Activated CD4-positive, alpha-beta T cell treated with anti-CD3 and anti-CD28 coated beads for 36 hours (primary cell): ENCODE data around the gene TBL1X. TPM values are rescaled to one million over a fixed set of nuclear protein-coding genes. Genes with fewer than 3 reads are reported as not detected.

Experiments used
- ATAC-seq: fragments of 200-7000 bp; cut with Tn5 transposase; one replicate; pipeline ENCODE4 v1.10.0; 2021; ENCODE audit warnings: mild to moderate bottlenecking, moderate library complexity
- CTCF ChIA-PET: fragments of 350-600 bp; sonication (Branson Sonifier 250); formaldehyde crosslinking; loops from one replicate; lab custom pipeline; 2021; ENCODE audit warnings: antibody characterized with exemption; lab: Charles Lee
- POLR2A ChIA-PET: fragments of 350-600 bp; sonication (Branson Sonifier 250); formaldehyde crosslinking; loops from one replicate; lab custom pipeline; 2021; ENCODE audit warnings: antibody characterized with exemption, inconsistent platforms; lab: Charles Lee
- DNase-seq: peaks from one replicate; pipeline ENCODE4 v3.0.0-alpha.2; 2020
- H3K27ac Mint-ChIP-seq: one replicate; pipeline ENCODE4 v1.8.0; 2021; ENCODE audit warnings: mixed read lengths
- H3K27me3 Mint-ChIP-seq: one replicate; pipeline ENCODE4 v1.8.0; 2021; ENCODE audit warnings: mixed read lengths
- H3K36me3 Mint-ChIP-seq: one replicate; pipeline ENCODE4 v1.8.0; 2021; ENCODE audit warnings: low read depth, mixed read lengths
- H3K4me1 Mint-ChIP-seq: one replicate; pipeline ENCODE4 v1.8.0; 2021; ENCODE audit warnings: mixed read lengths
- H3K4me3 Mint-ChIP-seq: one replicate; pipeline ENCODE4 v1.8.0; 2021; ENCODE audit warnings: mild to moderate bottlenecking, moderate library complexity, mixed read lengths
- H3K9me3 Mint-ChIP-seq: one replicate; pipeline ENCODE4 v1.8.0; 2021; ENCODE audit warnings: low read depth, mixed read lengths
- intact Hi-C, 2 experiments: fragments of 100-400 bp; cut with DNase I in 1 of 2; cut with micrococcal nuclease in 1 of 2; formaldehyde crosslinking; loops; one replicate each; pipeline versions ENCODE4 v1.14.2 to v1.15.1; 2022 to 2024; cut with DNase I, micrococcal nuclease
- total RNA-seq, 2 experiments: library from RNA; stranded (reverse); gene quantifications; one replicate each; pipeline ENCODE4 v1.2.3, GENCODE V29; 2021

The TBL1X gene
- total RNA-seq, 2 experiments from 2014 or later = 21.2 to 24.2 TPM

DNA sequence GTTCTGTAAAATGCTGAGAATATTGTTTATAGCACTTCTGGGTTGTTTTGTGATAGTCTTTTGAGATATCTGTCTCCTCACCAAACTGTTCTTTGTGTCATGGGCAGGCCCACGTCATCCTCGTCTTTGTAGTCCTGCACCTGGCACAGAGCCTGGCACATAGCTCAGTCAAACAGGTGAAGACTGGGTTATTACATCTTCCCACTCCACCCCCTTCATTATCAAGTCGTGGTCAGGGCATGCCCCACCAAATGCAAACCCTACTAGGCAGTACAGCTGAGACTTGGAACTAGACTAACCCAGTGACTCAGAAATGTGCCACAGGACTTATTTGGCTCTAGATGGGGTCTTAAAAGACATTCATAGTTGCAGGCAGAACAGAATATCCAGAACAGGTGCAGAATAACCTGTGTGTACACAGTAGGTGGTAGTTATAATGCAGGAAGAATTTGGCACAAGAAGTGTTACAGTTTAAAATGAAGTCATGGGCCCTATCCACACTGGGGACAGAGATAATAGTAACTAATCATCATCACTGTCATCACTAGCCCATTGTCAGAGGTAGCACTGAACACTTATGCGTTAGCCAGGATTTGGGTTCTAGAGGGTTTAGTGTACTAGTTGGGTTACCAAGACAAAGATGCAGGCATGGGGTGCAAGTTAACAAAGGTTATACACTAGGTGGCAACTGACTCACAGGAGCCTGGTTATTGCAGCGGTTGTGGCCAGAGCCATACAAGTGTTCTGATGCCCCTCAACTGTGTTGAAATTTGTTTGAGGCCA, 74.9 kb downstream of the TBL1X start:
- ChIA-PET POLR2A (no interaction called here), CTCF (no interaction called here)
- Mint-ChIP-seq H3K27me3 (no peaks in the 10 kb centered on the region), H3K9me3 (no peaks in the 10 kb centered on the region), H3K27ac (no peak overlapping the region), H3K36me3 (peaks cover 14% of the 10 kb centered on the region), H3K4me3 (no peak overlapping the region), H3K4me1 (peaks cover 27% of the 10 kb centered on the region)
- DNase-seq (no peak), ATAC-seq (no peak)
- intact Hi-C loops = no loop called here

DNA sequence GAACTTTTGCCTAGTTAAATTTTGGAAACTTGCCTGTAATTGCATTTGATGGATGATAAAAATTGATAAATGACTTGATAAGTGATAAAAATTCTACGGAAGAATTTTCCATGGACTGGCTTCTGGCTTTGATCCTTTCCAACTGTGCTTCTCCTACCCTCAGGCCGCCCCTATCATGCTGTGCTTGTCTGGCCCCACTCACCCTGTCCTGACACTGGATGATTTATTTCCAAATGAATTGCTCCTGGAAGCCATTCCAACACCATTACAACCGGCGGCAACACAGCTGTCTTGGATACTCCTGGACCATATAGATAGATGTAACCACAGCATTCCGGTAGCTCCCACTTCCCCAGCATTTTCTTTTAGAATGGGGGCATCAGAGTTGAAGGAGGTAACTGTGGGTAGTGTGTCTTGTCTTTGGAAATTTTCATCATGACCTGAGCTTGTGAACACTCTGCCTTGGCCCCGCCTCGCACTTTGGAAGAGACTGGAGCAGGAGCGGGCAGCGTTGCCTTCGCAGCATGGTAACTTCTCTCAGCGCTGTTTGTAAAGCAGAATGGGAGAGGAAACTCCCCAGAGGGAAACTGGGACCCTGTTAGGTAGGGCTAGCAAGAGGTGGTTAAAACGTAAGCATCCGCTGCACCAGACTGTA, 77.4 kb downstream of the TBL1X start:
- ChIA-PET CTCF (no interaction called here), POLR2A (no interaction called here)
- peaks cover 16% of the 10 kb centered on the region for H3K36me3 Mint-ChIP-seq
- ATAC-seq (no peak), DNase-seq (no peak)
- H3K9me3 Mint-ChIP-seq = no peaks in the 10 kb centered on the region
- no peak overlapping the region for H3K27ac Mint-ChIP-seq
- no peak overlapping the region for H3K4me3 Mint-ChIP-seq
- H3K4me1 Mint-ChIP-seq = peaks cover 25% of the 10 kb centered on the region
- intact Hi-C loops = no loop called here
- no peaks in the 10 kb centered on the region for H3K27me3 Mint-ChIP-seq

GRCh38 chrX:9542761-9543111, 77.9 kb downstream of the TBL1X start:
- Mint-ChIP-seq H3K36me3 (peaks cover 11% of the 10 kb centered on the region), H3K4me3 (no peak overlapping the region), H3K27ac (no peak overlapping the region), H3K27me3 (no peaks in the 10 kb centered on the region), H3K9me3 (no peaks in the 10 kb centered on the region), H3K4me1 (peaks cover 23% of the 10 kb centered on the region)
- ChIA-PET CTCF (no interaction called here), POLR2A (no interaction called here)
- DNase-seq (no peak), ATAC-seq (no peak)
- intact Hi-C loops = no loop called here

DNA sequence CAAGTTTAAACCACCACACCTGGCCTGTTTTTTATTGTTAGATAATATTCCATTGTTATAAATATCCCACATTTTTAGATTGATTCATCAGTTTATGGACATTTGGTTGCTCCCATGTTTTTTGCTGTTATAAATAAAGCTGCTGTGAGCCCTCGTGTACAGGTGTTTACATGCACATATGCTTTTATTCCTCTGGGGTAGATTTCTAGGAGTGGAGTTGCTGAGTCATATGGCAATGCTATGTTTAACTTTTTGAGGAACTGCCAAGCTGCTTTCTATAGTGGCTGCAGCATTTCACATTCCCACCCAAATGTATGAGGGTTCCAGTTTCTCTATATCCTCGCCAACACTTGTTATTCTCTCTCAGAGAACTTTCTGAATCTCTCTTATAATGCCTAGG, 90.5 kb downstream of the TBL1X start:
- no peaks in the 10 kb centered on the region for H3K9me3 Mint-ChIP-seq
- H3K27ac Mint-ChIP-seq = no peak overlapping the region
- no peak overlapping the region for H3K4me3 Mint-ChIP-seq
- intact Hi-C loops = no loop called here
- no peaks in the 10 kb centered on the region for H3K27me3 Mint-ChIP-seq
- H3K36me3 Mint-ChIP-seq = peaks cover 12% of the 10 kb centered on the region
- ChIA-PET POLR2A (no interaction called here), CTCF (no interaction called here)
- ATAC-seq (no peak), DNase-seq (no peak)
- peaks cover 13% of the 10 kb centered on the region for H3K4me1 Mint-ChIP-seq

- ChIA-PET POLR2A (no interaction called here), CTCF (no interaction called here)
- ATAC-seq = no peak
- Mint-ChIP-seq H3K27ac (no peak overlapping the region), H3K36me3 (peaks cover 13% of the 10 kb centered on the region), H3K27me3 (no peaks in the 10 kb centered on the region), H3K4me3 (no peak overlapping the region), H3K4me1 (peaks cover 25% of the 10 kb centered on the region), H3K9me3 (no peaks in the 10 kb centered on the region)
- intact Hi-C loops = no loop called here
- DNase-seq = no peak
Observed at GRCh38 chrX:9557091-9557490, 92.2 kb downstream of the TBL1X start.

- Mint-ChIP-seq H3K27me3 (no peaks in the 10 kb centered on the region), H3K27ac (no peak overlapping the region), H3K4me3 (no peak overlapping the region), H3K9me3 (no peaks in the 10 kb centered on the region), H3K4me1 (peaks cover 25% of the 10 kb centered on the region), H3K36me3 (peaks cover 8% of the 10 kb centered on the region)
- ATAC-seq = no peak
- DNase-seq = no peak
- intact Hi-C loops = no loop called here
- POLR2A ChIA-PET = no interaction called here
- CTCF ChIA-PET = no interaction called here
Observed at GRCh38 chrX:9557521-9557920, 92.7 kb downstream of the TBL1X start.

DNA sequence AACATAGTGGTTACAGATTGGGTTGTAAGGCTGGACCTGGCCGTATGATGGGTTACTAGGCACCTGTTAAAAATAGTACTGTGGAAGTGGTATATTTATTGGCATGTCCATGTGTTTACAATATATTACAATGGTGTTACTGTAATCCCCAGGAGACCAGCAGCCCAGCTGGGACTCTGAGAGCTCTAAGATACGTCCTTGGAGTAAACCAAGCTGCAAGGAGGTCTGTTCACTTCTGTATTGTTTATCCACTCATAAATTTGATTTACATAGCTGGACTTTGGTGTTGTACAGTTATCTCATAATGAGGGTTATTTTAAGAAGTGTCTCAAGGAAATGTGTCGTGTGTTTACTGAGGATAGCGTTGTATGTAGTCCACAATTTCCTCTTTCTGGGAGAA, 93.8 kb downstream of the TBL1X start:
- Mint-ChIP-seq H3K36me3 (peaks cover 8% of the 10 kb centered on the region), H3K27ac (no peak overlapping the region), H3K4me1 (peaks cover 28% of the 10 kb centered on the region), H3K9me3 (no peaks in the 10 kb centered on the region), H3K27me3 (no peaks in the 10 kb centered on the region), H3K4me3 (no peak overlapping the region)
- POLR2A ChIA-PET = no interaction called here
- DNase-seq (no peak), ATAC-seq (no peak)
- CTCF ChIA-PET = no interaction called here
- intact Hi-C loops = no loop called here

GRCh38 chrX:9560219-9560618, 95.4 kb downstream of the TBL1X start:
- POLR2A ChIA-PET = no interaction called here
- Mint-ChIP-seq H3K4me3 (no peak overlapping the region), H3K4me1 (peaks cover 31% of the 10 kb centered on the region), H3K27ac (no peak overlapping the region), H3K9me3 (peaks cover 2% of the 10 kb centered on the region), H3K36me3 (peaks cover 12% of the 10 kb centered on the region), H3K27me3 (no peaks in the 10 kb centered on the region)
- ATAC-seq = no peak
- intact Hi-C loops = no loop called here
- CTCF ChIA-PET = no interaction called here
- DNase-seq = no peak

GRCh38 chrX:9561199-9561598, 96.3 kb downstream of the TBL1X start:
- no peak for DNase-seq
- Mint-ChIP-seq H3K36me3 (peaks cover 12% of the 10 kb centered on the region), H3K4me1 (peaks cover 36% of the 10 kb centered on the region), H3K27ac (no peak overlapping the region), H3K27me3 (no peaks in the 10 kb centered on the region), H3K9me3 (peaks cover 2% of the 10 kb centered on the region), H3K4me3 (no peak overlapping the region)
- no peak for ATAC-seq
- CTCF ChIA-PET = no interaction called here
- POLR2A ChIA-PET = interaction anchor here (0.6 kb wide), 1 partner anchor 442 kb away, joined by 3 read pairs; no protein-coding TSS in a partner anchor
- intact Hi-C loops = no loop called here

GRCh38 chrX:9562851-9563250, 98.0 kb downstream of the TBL1X start:
- H3K36me3 Mint-ChIP-seq = peaks cover 10% of the 10 kb centered on the region
- DNase-seq (no peak), ATAC-seq (no peak)
- H3K4me3 Mint-ChIP-seq = no peak overlapping the region
- H3K9me3 Mint-ChIP-seq = peaks cover 2% of the 10 kb centered on the region
- H3K27me3 Mint-ChIP-seq = no peaks in the 10 kb centered on the region
- H3K27ac Mint-ChIP-seq = no peak overlapping the region
- H3K4me1 Mint-ChIP-seq = peaks cover 40% of the 10 kb centered on the region
- intact Hi-C loops = no loop called here
- CTCF ChIA-PET = interaction anchor here (0.9 kb wide), 1 partner anchor 85 kb away, joined by 3 read pairs; no protein-coding TSS in a partner anchor
- POLR2A ChIA-PET = no interaction called here

DNA sequence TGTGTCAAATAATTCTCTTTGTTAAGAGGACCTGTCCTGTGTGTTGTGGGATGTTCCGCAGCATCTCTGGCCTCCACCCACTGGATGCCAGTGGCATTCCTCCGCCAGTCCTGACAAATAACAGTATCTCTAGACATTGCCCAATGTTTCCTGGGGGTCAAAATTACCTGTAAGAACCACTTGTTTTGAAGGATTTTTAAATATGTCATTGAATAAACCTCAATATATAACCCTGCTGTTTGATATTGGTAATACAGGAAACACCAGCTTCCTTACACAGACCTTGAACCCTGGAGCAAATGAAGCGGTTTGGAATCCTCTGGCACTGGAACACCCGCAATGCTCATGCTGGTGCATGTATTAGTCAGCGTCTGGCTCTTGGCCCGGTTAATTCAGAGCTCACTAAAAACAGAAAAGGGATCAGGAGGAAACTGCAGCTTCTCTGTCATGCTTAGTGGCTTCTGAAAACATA, 101.3 kb downstream of the TBL1X start:
- peak; percentile 65 for ATAC-seq
- intact Hi-C loops = no loop called here
- CTCF ChIA-PET = no interaction called here
- Mint-ChIP-seq H3K4me1 (peaks cover 32% of the 10 kb centered on the region), H3K27ac (peak overlapping the region; percentile 19), H3K27me3 (no peaks in the 10 kb centered on the region), H3K36me3 (peaks cover 8% of the 10 kb centered on the region), H3K9me3 (peaks cover 2% of the 10 kb centered on the region), H3K4me3 (no peak overlapping the region)
- POLR2A ChIA-PET = no interaction called here
- DNase-seq = peak; percentile 37

DNA sequence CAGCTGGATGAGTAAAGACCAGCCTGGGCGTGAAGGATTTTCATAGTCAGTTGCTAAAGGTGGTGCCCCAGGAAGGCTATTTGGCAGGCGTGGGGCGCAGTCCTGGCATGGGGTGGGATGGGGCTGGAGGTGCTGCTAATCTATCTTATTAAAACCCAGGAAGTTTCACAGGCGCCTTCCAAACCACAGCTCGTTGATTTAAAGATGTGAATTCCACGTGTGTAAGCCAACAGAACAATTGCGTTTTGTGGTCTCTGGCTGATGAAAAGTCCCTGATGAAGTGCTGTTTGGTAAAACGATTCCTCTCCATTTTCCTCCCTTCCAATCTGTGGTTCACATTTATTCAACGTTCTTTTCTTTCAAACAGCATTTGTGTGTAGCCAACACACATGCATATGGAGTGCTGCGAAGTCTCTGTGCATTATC, 105.0 kb downstream of the TBL1X start:
- H3K27me3 Mint-ChIP-seq = no peaks in the 10 kb centered on the region
- DNase-seq (no peak), ATAC-seq (no peak)
- H3K4me1 Mint-ChIP-seq = peaks cover 34% of the 10 kb centered on the region
- POLR2A ChIA-PET = no interaction called here
- no peaks in the 10 kb centered on the region for H3K9me3 Mint-ChIP-seq
- intact Hi-C loops = no loop called here
- H3K4me3 Mint-ChIP-seq = no peak overlapping the region
- CTCF ChIA-PET = no interaction called here
- H3K36me3 Mint-ChIP-seq = peaks cover 1% of the 10 kb centered on the region
- no peak overlapping the region for H3K27ac Mint-ChIP-seq
